Neural progenitor cell (in vitro differentiated cells): Measurements from ENCODE around the gene ZNF835.

Experiments used
- CTCF ChIP-seq: fragments of 200-600 bp; sonication (generic); IDR thresholded peaks from 2 replicates; pipeline ENCODE4 v1.5.1; 2017; ENCODE audit warnings: antibody characterized with exemption, mild to moderate bottlenecking
- EZH2 ChIP-seq: fragments of 200-600 bp; sonication (generic); IDR thresholded peaks from 2 replicates; pipeline ENCODE4 v1.6.1; 2017; ENCODE audit warnings: antibody characterized with exemption, mild to moderate bottlenecking, moderate library complexity

DNA sequence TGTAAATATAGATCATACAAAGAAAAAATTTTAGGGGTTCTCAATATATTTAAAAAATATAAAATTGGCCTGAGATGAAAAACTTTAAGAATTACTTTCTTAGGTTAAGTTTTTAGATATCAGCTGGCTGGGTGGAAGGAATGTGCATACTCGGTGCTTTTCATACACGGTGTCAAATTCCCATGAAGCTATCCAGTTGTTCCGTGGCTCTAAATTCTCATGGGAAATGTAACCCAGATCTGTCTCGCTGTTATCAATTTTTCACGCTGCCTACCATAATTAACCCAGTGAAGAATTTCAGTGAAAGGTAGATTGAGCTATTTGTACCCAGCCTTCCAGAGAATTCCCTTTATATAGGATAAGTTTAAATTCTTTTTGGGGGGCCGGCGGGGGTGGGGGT lies 11.6 kb upstream of the ZNF835 start:
- TF ChIP-seq EZH2 = no peak
- no peak for TF ChIP-seq CTCF
